Effector memory CD4-positive, alpha-beta T cell (primary cell): ENCODE data around the gene SUPT3H.

ENCODE experiments used
- DNase-seq, 3 donors: peaks; one replicate each; pipeline ENCODE4 v3.0.0-alpha.2; 2020
- H3K27ac ChIP-seq: 2 replicates; pipeline ENCODE4 v1.7.0; 2013; ENCODE audit warnings: mild to moderate bottlenecking, low read length, moderate library complexity; ENCODE audit not compliant: insufficient read depth, poor library complexity, severe bottlenecking
- H3K27me3 ChIP-seq: replicated peaks from 2 replicates; pipeline ENCODE4 v1.7.0; 2013; ENCODE audit warnings: mild to moderate bottlenecking, low read length; ENCODE audit not compliant: insufficient read depth, control insufficient read depth, poor library complexity, severe bottlenecking
- H3K36me3 ChIP-seq: 2 replicates; pipeline ENCODE4 v1.7.0; 2013; ENCODE audit warnings: mild to moderate bottlenecking, low read length, moderate library complexity; ENCODE audit not compliant: control insufficient read depth, insufficient read depth
- H3K4me1 ChIP-seq: 2 replicates; pipeline ENCODE4 v1.7.0; 2013; ENCODE audit warnings: low read length, mild to moderate bottlenecking; ENCODE audit not compliant: control insufficient read depth, insufficient read depth, poor library complexity, severe bottlenecking
- H3K4me3 ChIP-seq: 2 replicates; pipeline ENCODE4 v1.7.0; 2013; ENCODE audit warnings: low read length, low read depth, mild to moderate bottlenecking; ENCODE audit not compliant: insufficient read depth, poor library complexity, severe bottlenecking
- H3K9me3 ChIP-seq: 2 replicates; pipeline ENCODE4 v1.7.0; 2013; ENCODE audit warnings: mild to moderate bottlenecking, low read length, moderate library complexity; ENCODE audit not compliant: control insufficient read depth

SUPT3H gene

DNA sequence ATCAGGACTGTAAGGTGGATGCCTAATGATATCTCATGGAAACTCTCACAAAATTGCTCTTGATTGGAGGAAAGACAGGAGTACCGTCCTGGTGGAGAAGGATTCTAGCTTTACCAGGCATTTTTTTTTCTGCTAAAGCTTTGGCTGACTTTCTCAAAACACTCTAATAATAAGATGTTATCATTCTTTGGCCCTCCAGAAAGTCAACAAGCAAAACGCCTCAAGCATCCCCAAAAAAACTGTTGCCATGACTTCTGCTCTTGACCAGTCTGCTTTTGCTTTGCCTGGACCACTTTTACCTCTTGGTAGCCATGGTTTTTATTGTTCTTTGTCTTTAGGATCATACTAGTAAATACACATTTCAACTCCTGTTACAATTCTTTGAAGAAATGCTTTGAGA is 105.1 kb downstream of the SUPT3H start:
- no peaks in the 10 kb centered on the region for H3K4me1 ChIP-seq
- DNase-seq: no peak

DNA sequence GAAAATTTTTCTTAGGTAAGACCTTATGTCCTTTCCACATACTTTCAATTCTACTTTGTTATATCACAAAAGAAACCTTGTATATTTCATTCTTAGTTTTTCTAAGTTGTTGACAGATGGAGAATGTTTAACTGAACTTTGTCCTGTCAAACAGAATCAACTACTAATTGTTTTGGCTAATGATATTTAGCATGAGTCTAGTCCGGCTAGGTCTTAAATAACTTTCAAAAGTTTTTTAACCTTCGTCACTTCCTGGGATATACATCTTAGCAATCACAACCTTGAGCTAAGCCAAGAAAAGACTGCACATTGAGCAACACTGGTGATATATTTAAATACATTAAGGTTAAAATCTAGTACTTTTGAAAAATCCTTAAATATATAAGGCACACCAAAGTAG is 112.5 kb downstream of the SUPT3H start:
- Histone ChIP-seq H3K27me3 (no peaks in the 10 kb centered on the region), H3K4me1 (no peaks in the 10 kb centered on the region), H3K27ac (no peak overlapping the region), H3K4me3 (no peak overlapping the region), H3K36me3 (no peaks in the 10 kb centered on the region), H3K9me3 (no peaks in the 10 kb centered on the region)
- DNase-seq: no peak

More for the DNA sequence above, 105.1 kb downstream of the SUPT3H start:
- Histone ChIP-seq H3K9me3 (no peaks in the 10 kb centered on the region), H3K27me3 (no peaks in the 10 kb centered on the region), H3K27ac (no peak overlapping the region), H3K36me3 (no peaks in the 10 kb centered on the region), H3K4me3 (no peak overlapping the region)

DNA sequence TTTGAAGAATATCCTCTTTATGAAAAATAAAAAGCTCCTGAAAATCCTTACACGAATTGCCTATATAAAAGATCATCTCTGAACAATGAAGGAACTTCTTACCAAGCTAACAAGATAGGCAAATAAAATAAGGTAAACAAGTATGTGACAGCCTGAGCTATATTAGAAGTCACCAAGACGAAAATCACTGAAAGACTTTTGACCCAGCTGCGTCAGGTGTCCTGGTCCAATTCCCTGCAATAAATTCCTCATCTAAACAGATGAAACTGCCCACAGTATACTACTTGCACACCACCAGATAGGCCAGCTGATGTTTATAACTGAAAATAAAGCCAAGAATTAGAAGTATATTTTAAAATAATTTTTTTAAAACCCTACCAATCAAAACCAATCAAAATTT is 117.0 kb downstream of the SUPT3H start:
- Histone ChIP-seq H3K27me3 (no peaks in the 10 kb centered on the region), H3K9me3 (no peaks in the 10 kb centered on the region)
- no peak for DNase-seq

DNA sequence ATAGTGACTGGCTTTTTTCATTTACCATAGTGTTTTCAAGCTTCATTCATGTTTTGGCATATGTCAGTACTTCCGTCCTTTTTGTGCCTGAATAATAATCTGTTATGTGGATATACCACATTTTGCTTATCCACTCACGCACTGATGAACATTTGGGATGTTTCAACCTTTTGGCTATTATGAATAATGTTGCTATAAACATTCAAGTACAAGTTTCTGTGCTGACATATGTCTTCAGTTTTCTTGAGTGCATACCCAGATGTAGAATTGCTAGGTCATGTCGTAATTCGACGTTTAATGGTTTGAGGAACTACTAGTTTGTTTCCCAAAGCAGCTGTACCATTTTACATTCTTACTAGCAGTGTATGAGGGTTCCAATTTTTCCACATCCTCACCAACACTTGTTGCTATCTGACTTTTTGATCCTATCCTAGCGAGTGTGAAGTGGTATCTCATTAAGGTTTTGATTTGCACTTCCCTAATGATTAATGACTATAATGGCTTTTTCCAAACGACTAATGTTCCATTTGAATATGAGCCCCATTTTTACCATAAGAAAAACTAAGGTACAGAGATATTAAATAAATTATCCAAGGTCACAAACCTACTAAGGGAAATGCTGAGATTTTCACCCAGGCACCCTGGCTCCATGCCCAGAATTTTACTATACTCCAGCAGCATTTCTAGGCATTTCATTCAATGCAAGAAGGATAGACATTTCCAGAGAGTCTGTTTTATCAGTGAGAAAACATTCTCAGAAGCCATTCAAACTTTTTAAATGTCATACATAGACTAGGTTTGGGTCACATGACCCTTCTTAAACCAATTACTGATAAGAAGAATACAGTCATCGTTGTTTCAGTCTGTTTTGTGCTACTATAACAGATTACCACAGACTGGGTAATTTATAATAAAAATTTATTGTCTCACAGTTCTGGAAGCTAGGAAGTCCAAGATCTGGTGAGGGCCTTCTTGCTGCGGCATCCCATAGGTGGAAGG is 120.7 kb downstream of the SUPT3H start:
- Histone ChIP-seq H3K27ac (no peak overlapping the region), H3K36me3 (no peaks in the 10 kb centered on the region), H3K4me3 (no peak overlapping the region), H3K4me1 (no peaks in the 10 kb centered on the region), H3K9me3 (no peaks in the 10 kb centered on the region), H3K27me3 (no peaks in the 10 kb centered on the region)
- DNase-seq: no peak

More for the DNA sequence above, 117.0 kb downstream of the SUPT3H start:
- Histone ChIP-seq H3K27ac (no peak overlapping the region), H3K4me1 (no peaks in the 10 kb centered on the region), H3K4me3 (no peak overlapping the region), H3K36me3 (no peaks in the 10 kb centered on the region)

DNA sequence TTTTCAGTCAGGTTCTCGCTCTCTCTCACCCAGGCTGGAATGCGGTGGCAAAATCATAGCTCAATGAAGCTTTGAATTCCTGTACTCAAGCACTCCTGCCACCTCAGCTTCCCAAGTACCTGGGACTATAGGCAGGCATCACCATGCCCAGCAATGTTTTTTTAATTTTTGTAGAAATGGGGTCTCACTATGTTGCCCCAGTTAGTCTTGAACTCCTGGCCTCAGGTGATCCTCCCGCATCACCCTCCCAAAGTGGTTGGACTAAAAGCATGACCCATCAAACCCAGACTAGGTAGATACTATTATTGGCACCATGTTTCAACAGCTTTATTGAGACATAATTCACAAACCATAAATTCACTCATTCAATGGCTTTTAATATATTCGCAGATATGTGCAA is 122.3 kb downstream of the SUPT3H start:
- no peak overlapping the region for H3K27ac ChIP-seq
- no peaks in the 10 kb centered on the region for H3K27me3 ChIP-seq
- H3K4me1 ChIP-seq: no peaks in the 10 kb centered on the region
- no peaks in the 10 kb centered on the region for H3K36me3 ChIP-seq
- DNase-seq: no peak
- no peak overlapping the region for H3K4me3 ChIP-seq
- no peaks in the 10 kb centered on the region for H3K9me3 ChIP-seq

DNA sequence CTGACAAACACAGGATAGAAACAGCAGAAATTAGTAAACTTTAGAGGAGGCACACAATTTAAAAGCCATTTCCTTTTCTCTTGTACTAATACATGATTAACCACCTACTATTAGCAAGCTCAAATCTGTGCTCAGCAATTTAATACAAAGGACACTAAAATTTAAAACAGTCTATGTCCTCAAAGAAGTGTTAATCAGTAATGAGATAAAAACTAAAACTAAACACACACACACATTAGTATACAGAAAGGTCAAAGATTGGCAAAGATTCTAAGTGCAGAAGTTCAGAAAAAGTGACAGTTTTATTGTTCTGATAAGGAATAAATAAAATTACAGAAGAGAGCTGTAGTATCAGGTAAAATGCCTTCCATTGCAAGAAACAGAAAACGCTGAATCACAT is 123.5 kb downstream of the SUPT3H start:
- Histone ChIP-seq H3K9me3 (no peaks in the 10 kb centered on the region), H3K27me3 (no peaks in the 10 kb centered on the region), H3K4me3 (no peak overlapping the region), H3K27ac (no peak overlapping the region), H3K36me3 (no peaks in the 10 kb centered on the region), H3K4me1 (no peaks in the 10 kb centered on the region)
- no peak for DNase-seq

DNA sequence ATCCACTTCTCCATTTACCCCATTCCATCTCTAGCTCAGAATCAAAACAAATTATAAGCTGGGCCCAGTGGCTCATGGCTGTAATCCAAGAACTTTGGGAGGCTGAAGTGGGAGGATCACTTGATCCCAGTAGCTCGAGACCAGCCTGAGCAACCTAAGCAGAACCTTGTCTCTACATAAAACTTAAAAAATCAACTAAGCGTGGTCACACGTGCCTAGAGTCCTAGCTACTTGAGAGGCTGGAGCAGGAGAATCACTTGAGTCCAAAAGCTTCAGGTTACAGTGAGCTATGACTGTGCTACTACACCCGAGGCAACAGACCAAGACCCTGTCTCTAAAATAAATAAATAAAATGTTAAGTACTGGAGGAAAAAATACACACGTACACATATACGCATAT is 124.3 kb downstream of the SUPT3H start:
- H3K4me3 ChIP-seq: no peak overlapping the region
- H3K4me1 ChIP-seq: no peaks in the 10 kb centered on the region
- no peaks in the 10 kb centered on the region for H3K27me3 ChIP-seq
- H3K27ac ChIP-seq: no peak overlapping the region
- no peak for DNase-seq
- no peaks in the 10 kb centered on the region for H3K9me3 ChIP-seq
- H3K36me3 ChIP-seq: no peaks in the 10 kb centered on the region

DNA sequence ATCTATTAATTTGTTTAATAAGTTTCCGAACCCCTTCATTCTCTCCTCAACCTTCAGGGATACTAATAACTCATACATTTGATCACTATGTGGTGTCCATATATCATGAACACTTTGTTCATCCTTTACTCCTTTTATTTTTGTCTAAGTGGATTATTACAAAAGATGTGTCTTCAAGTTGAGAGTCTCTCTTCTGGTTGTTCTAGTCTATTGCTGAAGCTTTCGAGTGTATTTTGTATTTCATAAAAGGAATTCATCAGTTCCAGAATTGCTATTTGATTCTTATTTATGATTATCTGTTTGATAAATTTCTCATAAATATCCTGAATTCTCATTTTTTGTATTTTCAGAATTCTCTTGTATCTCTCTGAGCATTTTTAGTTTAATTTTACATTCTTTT is 146.1 kb downstream of the SUPT3H start:
- no peak for DNase-seq
- Histone ChIP-seq H3K4me1 (no peaks in the 10 kb centered on the region), H3K9me3 (peaks cover 5% of the 10 kb centered on the region), H3K36me3 (no peaks in the 10 kb centered on the region), H3K4me3 (no peak overlapping the region), H3K27ac (no peak overlapping the region), H3K27me3 (no peaks in the 10 kb centered on the region)

DNA sequence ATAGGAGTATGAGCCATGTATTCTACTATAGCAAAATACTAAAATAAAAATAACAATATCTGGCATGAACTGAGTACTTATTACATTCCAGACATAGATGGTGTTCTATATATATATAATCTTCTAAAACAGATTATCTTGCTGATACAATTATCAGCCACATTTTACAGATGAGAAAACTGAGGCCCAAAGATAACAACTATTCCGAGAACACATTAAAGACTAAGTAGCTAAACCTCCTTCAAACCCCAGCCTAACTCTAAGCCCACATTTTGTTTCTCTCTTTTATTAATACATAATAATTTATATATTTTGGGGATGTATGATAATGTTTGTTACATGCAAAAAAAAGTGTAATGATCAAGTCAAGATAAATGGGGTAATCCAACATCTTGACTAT is 148.3 kb downstream of the SUPT3H start:
- H3K27me3 ChIP-seq: no peaks in the 10 kb centered on the region
- H3K4me1 ChIP-seq: no peaks in the 10 kb centered on the region
- no peak overlapping the region for H3K4me3 ChIP-seq
- DNase-seq: no peak
- H3K36me3 ChIP-seq: no peaks in the 10 kb centered on the region
- H3K9me3 ChIP-seq: peaks cover 5% of the 10 kb centered on the region
- no peak overlapping the region for H3K27ac ChIP-seq

DNA sequence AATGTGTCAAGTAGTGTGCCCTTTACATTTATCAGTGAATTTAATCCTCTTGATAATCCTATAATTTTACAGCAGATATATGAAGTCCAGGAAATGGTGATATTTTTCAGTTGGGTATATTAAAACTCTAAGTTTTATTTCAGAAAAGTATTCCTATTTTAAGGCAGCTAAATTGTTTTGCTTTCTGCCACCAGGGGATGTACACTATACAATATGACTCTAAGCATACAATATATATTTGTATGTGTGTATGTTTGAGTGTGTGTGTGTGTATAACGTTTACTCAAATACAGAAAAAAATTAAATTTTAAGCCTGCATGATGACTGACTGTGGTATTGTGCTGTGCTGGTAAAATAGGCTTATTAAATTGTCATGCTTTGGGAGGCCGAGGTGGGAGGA is 151.7 kb downstream of the SUPT3H start:
- DNase-seq: no peak
- Histone ChIP-seq H3K27me3 (no peaks in the 10 kb centered on the region), H3K9me3 (no peaks in the 10 kb centered on the region), H3K4me3 (no peak overlapping the region), H3K4me1 (no peaks in the 10 kb centered on the region), H3K36me3 (no peaks in the 10 kb centered on the region), H3K27ac (no peak overlapping the region)
